CD4-positive, alpha-beta T cell treated with Interleukin-17A for 1 hour (primary cell): ENCODE data around the gene ALPP.
"Not testable (repeated sequence)": the region's sequence is repeated elsewhere in the genome, so short reads cannot be mapped to it uniquely, and the experiment has no call there.

Experiments
- DNase-seq: peaks from one replicate; pipeline ENCODE4 v3.0.0-alpha.2; 2020

The ALPP gene

GRCh38 chr2:232382331-232383225 is 4.0 kb downstream of the ALPP start:
- DNase-seq: no peak

- no peak for DNase-seq
Measured at GRCh38 chr2:232384466-232384865, 5.9 kb downstream of the ALPP start.

GRCh38 chr2:232385058-232385457 is 6.5 kb downstream of the ALPP start:
- DNase-seq: not testable (repeated sequence)

GRCh38 chr2:232385660-232386489 is 7.3 kb downstream of the ALPP start:
- DNase-seq: no peak

- DNase-seq: no peak
Measured at GRCh38 chr2:232386490-232386739, 7.9 kb downstream of the ALPP start.

- DNase-seq: no peak
Measured at GRCh38 chr2:232386740-232387450, 8.3 kb downstream of the ALPP start.

GRCh38 chr2:232387451-232388171 is 9.1 kb downstream of the ALPP start:
- DNase-seq: no peak

GRCh38 chr2:232388324-232388891 is 9.9 kb downstream of the ALPP start:
- no peak for DNase-seq

- no peak for DNase-seq
Measured at GRCh38 chr2:232389327-232389726, 10.8 kb downstream of the ALPP start.

GRCh38 chr2:232390661-232391060 is 12.1 kb downstream of the ALPP start:
- DNase-seq: no peak

GRCh38 chr2:232393556-232393955 is 15.0 kb downstream of the ALPP start:
- DNase-seq: no peak

- DNase-seq: not testable (repeated sequence)
Measured at GRCh38 chr2:232394431-232394830, 15.9 kb downstream of the ALPP start.

- DNase-seq: no peak
Measured at GRCh38 chr2:232395586-232395985, 17.0 kb downstream of the ALPP start.

- no peak for DNase-seq
Measured at GRCh38 chr2:232396683-232397082, 18.1 kb downstream of the ALPP start.

GRCh38 chr2:232398293-232399034 is 19.9 kb downstream of the ALPP start:
- no peak for DNase-seq

- no peak for DNase-seq
Measured at GRCh38 chr2:232400256-232401015, 21.9 kb downstream of the ALPP start.

- no peak for DNase-seq
Measured at GRCh38 chr2:232402518-232402917, 24.0 kb downstream of the ALPP start.

- DNase-seq: no peak
Measured at GRCh38 chr2:232405943-232406510, 27.5 kb downstream of the ALPP start.

GRCh38 chr2:232406556-232407310 is 28.2 kb downstream of the ALPP start, which contains the start of gene ALPG:
ALPG (plus strand) TSS chr2:232406844; CDS start chr2:232406895, 51 bp downstream.
- no peak for DNase-seq
